ENCODE results near the gene C19orf25. TPM values are rescaled to one million over a fixed set of nuclear protein-coding genes. Genes with fewer than 3 reads are reported as not detected.
A peak's percentile ranks its signal among the peaks of the same experiment; 100 is the strongest.

Gene C19orf25
- total and polyA plus RNA-seq, 2 of the 13 experiments (the other 11 are each of a cell fraction or from before 2014, with no cell fraction given), result 14.2 to 32.4 TPM

GRCh38 chr19:1478934-1479707 is at the start of gene C19orf25 (continued):
- TF ChIP-seq JARID2 (CRISPR knock-in tag; IDR thresholded peaks at IDR 0.05; ENCODE audit: insufficient replicate concordance) (no peak), USF2 (IDR thresholded peaks at IDR 0.05; ENCODE audit: low read depth, low read length) (peak; percentile 92), USF2 (CRISPR knock-in tag; IDR thresholded peaks at IDR 0.05; ENCODE audit: borderline replicate concordance) (peak; percentile 95; the same call in 1 of the 2 replicates), ZNF788 (CRISPR knock-in tag; IDR thresholded peaks at IDR 0.05; ENCODE audit: borderline replicate concordance) (peak; percentile 62; the same call in 1 of the 2 replicates), SP5 (CRISPR knock-in tag; IDR thresholded peaks at IDR 0.05; ENCODE audit: borderline replicate concordance, low read depth) (peak; percentile 52), ZMAT3 (CRISPR knock-in tag; conservative IDR thresholded peaks at IDR 0.05) (peak; percentile 86), ZKSCAN5 (CRISPR knock-in tag; IDR thresholded peaks at IDR 0.05) (peak; percentile 58; the same call in 1 of the 2 replicates), ELK4 (CRISPR knock-in tag; IDR thresholded peaks at IDR 0.05; ENCODE audit: borderline replicate concordance) (no peak), ZNF850 (CRISPR knock-in tag; conservative IDR thresholded peaks at IDR 0.05) (0 out of 2 replicates have a peak, but pooled peaks have one; percentile 74), MEF2D (CRISPR knock-in tag; IDR thresholded peaks at IDR 0.05) (peak; percentile 77; the same call in 1 of the 2 replicates), SOX5 (CRISPR knock-in tag; IDR thresholded peaks at IDR 0.05; ENCODE audit: borderline replicate concordance) (peak; percentile 53; the same call in 1 of the 2 replicates), SNRNP70 (IDR thresholded peaks at IDR 0.05; ENCODE audit: low read depth, low read length) (no peak), KDM1A (CRISPR knock-in tag; IDR thresholded peaks at IDR 0.05) (peak; percentile 94), POLR2AphosphoS5 (IDR thresholded peaks at IDR 0.05; ENCODE audit: low read depth, low read length) (peak; percentile 85), SP2 (CRISPR knock-in tag; IDR thresholded peaks at IDR 0.05) (peak; percentile 87), RBFOX2 (IDR thresholded peaks at IDR 0.05; ENCODE audit: low read depth, low read length) (peak; percentile 91), ZFP62 (CRISPR knock-in tag; IDR thresholded peaks at IDR 0.05) (no peak), BCL6 (CRISPR knock-in tag; IDR thresholded peaks at IDR 0.05) (no peak; the same call in 1 of the 2 replicates), ZNF605 (CRISPR knock-in tag; IDR thresholded peaks at IDR 0.05) (peak; percentile 85), TGIF2 (CRISPR knock-in tag; IDR thresholded peaks at IDR 0.05) (peak; percentile 19; the same call in 1 of the 2 replicates)
- TF ChIP-seq, protein P1, sequence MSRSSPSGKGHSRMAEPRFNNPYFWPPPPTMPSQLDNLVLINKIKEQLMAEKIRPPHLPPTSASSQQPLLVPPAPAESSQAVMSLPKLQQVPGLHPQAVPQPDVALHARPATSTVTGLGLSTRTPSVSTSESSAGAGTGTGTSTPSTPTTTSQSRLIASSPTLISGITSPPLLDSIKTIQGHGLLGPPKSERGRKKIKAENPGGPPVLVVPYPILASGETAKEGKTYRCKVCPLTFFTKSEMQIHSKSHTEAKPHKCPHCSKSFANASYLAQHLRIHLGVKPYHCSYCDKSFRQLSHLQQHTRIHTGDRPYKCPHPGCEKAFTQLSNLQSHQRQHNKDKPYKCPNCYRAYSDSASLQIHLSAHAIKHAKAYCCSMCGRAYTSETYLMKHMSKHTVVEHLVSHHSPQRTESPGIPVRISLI (CRISPR knock-in tag; IDR thresholded peaks at IDR 0.05; ENCODE audit: borderline replicate concordance), result no peak
- TF ChIP-seq, protein P2, sequence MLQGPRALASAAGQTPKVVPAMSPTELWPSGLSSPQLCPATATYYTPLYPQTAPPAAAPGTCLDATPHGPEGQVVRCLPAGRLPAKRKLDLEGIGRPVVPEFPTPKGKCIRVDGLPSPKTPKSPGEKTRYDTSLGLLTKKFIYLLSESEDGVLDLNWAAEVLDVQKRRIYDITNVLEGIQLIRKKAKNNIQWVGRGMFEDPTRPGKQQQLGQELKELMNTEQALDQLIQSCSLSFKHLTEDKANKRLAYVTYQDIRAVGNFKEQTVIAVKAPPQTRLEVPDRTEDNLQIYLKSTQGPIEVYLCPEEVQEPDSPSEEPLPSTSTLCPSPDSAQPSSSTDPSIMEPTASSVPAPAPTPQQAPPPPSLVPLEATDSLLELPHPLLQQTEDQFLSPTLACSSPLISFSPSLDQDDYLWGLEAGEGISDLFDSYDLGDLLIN (CRISPR knock-in tag; IDR thresholded peaks at IDR 0.05; ENCODE audit: borderline replicate concordance), result no peak
